NCI-H82 (cell line): ENCODE results near the gene ZCCHC3.

Source experiments
- DNase-seq: peaks from one replicate; lab custom pipeline; 2025; lab: John Stamatoyannopoulos, UW

The ZCCHC3 gene

DNA sequence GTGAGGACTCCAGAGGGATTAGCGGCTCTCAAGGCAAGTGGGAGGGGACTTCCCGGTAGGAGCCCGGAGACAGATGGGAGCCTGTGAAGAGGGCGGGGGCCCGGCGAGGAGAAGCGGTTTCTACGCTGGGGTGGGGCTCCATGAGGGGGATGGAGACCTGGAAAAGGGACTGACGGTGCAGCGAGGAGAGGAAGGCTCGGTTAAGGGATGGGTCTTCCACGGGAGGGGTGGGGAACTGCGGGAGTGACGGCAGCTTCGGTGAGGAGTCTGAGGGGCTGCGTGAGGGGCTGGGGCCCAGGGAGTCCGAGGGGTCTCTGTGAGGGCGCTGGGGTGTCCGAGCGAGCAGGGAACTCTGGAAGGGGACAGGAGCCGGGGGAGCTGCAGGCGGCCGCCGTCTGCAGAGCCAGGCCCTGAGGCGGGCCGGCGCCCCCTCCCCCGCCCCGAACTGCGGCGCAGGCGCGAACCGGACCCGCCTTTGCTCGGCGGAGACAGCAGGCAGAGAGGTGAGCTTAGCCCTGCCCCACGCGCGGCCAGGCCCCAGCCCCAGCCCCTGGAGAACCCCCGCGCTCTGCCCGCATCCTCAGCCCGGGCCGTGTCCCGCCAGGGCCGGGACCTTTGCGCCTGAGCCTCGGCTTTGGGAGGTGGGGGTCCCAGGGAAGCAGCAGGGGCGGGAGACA, 49.4 kb downstream of the ZCCHC3 start, which contains the start of gene NRSN2:
TSS of gene NRSN2 (plus strand) at position 472 of the 677 bp plus-strand sequence. CDS start 2,533 bp downstream, outside the sequence.
- DNase-seq = peak; percentile 98

GRCh38 chr20:347317-347639, 49.9 kb downstream of the ZCCHC3 start:
- DNase-seq = no peak

DNA sequence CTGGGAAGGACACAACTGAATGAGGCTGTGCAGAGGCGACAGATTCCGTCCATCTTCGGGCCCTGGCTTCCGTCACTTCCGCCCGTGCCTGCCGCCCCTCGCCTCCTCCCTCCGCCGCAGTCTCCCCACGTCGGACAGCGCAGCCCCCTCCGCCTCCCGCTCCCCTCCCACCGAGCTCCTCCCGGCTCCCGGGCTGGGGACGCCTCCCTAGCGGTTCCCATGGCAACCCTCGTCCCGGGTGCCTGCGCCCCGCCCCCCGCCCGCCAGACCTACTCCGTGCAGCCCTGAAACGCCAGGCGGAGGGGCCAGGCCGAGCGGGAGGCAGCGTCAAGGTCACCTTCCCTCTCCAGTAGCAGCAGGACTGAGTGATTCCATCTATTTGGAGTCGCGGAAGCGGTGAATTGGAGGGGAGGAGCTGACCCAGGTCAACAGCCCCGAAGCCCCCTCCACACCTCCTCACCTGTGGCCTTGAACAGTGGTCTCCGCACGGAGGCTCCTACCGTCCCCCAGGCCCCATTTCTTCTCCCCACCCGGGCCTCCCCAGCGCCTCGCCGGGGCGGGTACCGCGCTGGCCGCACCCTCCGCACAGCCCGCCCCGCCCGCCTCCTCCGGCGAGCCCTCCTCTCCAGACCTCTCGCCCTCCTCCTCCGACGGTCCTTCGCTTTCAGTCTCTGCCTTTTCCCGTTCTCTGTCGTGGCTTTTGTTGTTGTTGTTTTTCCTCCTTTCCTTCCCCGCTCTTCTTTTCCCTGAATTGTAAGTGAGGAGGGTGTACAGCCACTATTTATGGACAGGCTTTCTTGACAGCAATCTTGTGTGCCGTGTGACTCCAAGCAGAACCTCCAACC, 50.5 kb downstream of the ZCCHC3 start:
- peak; percentile 99 for DNase-seq

DNA sequence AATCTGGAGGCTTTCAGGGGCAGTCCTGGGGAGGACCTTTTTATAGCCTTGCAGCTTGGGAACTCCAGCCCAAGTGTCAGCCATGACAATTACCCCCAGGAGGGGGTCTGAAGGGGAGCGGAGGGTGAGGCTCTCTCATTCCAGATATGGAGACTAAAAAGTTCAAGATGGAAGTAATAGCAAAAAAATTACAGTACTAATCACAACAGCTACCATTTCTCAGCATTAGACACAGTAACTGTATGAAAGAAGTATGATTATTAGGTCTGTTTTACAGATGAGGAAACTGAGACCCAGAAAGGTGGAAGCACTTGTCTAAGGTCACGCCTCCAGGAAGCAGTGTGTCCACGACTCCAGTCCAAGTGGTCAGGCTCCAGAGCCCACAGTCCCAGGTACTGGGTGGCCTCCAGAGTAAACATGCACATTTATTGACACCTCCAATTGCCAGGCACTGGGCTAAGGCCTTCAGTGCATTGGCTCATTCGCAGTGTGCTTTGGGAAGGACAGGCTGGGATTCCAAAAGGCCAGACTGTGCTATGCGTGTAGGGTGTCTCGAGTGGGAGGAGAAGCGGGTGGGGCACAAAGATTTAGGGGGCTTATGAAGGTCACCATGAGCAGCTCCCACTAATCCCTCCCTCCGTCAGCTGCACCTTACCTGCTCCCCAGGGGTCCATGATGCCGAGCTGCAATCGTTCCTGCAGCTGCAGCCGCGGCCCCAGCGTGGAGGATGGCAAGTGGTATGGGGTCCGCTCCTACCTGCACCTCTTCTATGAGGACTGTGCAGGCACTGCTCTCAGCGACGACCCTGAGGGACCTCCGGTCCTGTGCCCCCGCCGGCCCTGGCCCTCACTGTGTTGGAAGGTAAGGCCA, 51.8 kb downstream of the ZCCHC3 start:
- DNase-seq = no peak
